ENCODE data around the gene AKAP5.

The AKAP5 gene

DNA sequence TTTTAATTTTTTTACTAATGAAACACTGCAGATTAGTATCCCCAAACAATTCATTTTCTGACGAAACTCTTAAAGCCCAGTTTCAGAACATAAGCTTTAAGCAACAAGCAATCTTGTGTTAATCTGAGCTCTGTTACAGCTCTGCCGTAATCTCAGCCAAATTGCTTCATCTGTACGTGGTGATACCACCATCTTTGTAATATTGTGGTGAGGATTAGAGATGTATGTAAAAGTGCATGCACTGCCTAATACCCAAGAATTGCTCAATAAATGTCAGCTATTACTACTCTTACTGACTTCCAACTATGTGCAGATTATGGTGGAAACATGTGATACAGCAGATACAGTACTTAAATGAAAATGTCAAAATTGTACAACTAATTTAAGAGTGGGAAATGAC lies 1.8 kb downstream of the AKAP5 start:
- H3K79me2 ChIP-seq (ENCODE audit: insufficient read depth, low read length) = no peaks in the 10 kb centered on the region; the same call in 1 of the 2 replicates
- H3K27ac ChIP-seq (ENCODE audit: low read depth, low read length) = peak overlapping the region; percentile 45; the same call in 1 of the 2 replicates
- H3K36me3 ChIP-seq (ENCODE audit: low read length) = no peaks in the 10 kb centered on the region
- no peaks in the 10 kb centered on the region for H3K9me3 ChIP-seq (ENCODE audit: insufficient read depth, low read length)
- H3K27me3 ChIP-seq (ENCODE audit: low read length) = no peaks in the 10 kb centered on the region
- no peaks in the 10 kb centered on the region for H4K20me1 ChIP-seq (ENCODE audit: low read depth, low read length)
- H3K9me2 ChIP-seq (replicated peaks; ENCODE audit: insufficient read depth, low read length) = no peaks in the 10 kb centered on the region
- H3K4me3 ChIP-seq (ENCODE audit: insufficient read depth, low read length, poor library complexity, severe bottlenecking) = no peak overlapping the region
- no peak overlapping the region for H2AFZ ChIP-seq (ENCODE audit: low read depth, low read length, severe bottlenecking)
- H3F3A ChIP-seq (ENCODE audit: insufficient read depth) = peaks cover 71% of the 10 kb centered on the region
- H3K4me2 ChIP-seq (ENCODE audit: low read depth, low read length, poor library complexity, severe bottlenecking) = peak overlapping the region; percentile 91
- H3K9ac ChIP-seq (ENCODE audit: low read length) = no peak overlapping the region
- TF ChIP-seq, protein P1, sequence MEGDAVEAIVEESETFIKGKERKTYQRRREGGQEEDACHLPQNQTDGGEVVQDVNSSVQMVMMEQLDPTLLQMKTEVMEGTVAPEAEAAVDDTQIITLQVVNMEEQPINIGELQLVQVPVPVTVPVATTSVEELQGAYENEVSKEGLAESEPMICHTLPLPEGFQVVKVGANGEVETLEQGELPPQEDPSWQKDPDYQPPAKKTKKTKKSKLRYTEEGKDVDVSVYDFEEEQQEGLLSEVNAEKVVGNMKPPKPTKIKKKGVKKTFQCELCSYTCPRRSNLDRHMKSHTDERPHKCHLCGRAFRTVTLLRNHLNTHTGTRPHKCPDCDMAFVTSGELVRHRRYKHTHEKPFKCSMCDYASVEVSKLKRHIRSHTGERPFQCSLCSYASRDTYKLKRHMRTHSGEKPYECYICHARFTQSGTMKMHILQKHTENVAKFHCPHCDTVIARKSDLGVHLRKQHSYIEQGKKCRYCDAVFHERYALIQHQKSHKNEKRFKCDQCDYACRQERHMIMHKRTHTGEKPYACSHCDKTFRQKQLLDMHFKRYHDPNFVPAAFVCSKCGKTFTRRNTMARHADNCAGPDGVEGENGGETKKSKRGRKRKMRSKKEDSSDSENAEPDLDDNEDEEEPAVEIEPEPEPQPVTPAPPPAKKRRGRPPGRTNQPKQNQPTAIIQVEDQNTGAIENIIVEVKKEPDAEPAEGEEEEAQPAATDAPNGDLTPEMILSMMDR (IDR thresholded peaks at IDR 0.05; ENCODE audit: insufficient read depth, low read length, poor library complexity, severe bottlenecking) = no peak
- no peak for TF ChIP-seq EZH2phosphoT487 (conservative IDR thresholded peaks at IDR 0.05; ENCODE audit: low read length)

DNA sequence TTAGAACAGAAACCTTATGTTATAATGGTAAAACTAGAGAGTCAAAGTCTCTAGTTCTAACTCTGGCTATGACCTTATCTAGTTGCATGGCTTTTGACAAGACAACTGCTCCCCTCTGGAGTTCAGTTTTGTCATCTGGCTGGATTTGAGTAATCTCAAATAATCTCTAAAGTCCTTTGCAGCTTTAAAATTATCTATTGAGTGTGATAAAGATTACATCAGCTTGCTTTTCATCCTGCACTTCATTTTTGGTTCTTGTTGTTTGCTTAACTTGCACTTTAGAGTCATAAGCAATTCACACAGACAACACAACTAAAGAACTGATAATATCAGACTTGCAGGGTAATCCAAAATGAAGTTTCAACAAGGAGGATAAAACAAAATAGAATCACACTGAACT lies 2.3 kb downstream of the AKAP5 start:
- Histone ChIP-seq H3K4me2 (ENCODE audit: low read depth, low read length, poor library complexity, severe bottlenecking) (peak overlapping the region; percentile 91), H3K27ac (ENCODE audit: low read depth, low read length) (peak overlapping the region; percentile 45; the same call in 1 of the 2 replicates), H3K9ac (ENCODE audit: low read length) (no peak overlapping the region), H3K36me3 (ENCODE audit: low read length) (no peaks in the 10 kb centered on the region), H4K20me1 (ENCODE audit: low read depth, low read length) (no peaks in the 10 kb centered on the region), H3K79me2 (ENCODE audit: insufficient read depth, low read length) (no peaks in the 10 kb centered on the region; the same call in 1 of the 2 replicates), H3F3A (ENCODE audit: insufficient read depth) (peaks cover 69% of the 10 kb centered on the region), H3K9me3 (ENCODE audit: insufficient read depth, low read length) (no peaks in the 10 kb centered on the region), H3K4me3 (ENCODE audit: insufficient read depth, low read length, poor library complexity, severe bottlenecking) (no peak overlapping the region), H2AFZ (ENCODE audit: low read depth, low read length, severe bottlenecking) (no peak overlapping the region), H3K9me2 (replicated peaks; ENCODE audit: insufficient read depth, low read length) (no peaks in the 10 kb centered on the region), H3K27me3 (ENCODE audit: low read length) (no peaks in the 10 kb centered on the region)
- no peak for TF ChIP-seq EZH2phosphoT487 (conservative IDR thresholded peaks at IDR 0.05; ENCODE audit: low read length)
- TF ChIP-seq, protein P1 (IDR thresholded peaks at IDR 0.05; ENCODE audit: insufficient read depth, low read length, poor library complexity, severe bottlenecking) = no peak

DNA sequence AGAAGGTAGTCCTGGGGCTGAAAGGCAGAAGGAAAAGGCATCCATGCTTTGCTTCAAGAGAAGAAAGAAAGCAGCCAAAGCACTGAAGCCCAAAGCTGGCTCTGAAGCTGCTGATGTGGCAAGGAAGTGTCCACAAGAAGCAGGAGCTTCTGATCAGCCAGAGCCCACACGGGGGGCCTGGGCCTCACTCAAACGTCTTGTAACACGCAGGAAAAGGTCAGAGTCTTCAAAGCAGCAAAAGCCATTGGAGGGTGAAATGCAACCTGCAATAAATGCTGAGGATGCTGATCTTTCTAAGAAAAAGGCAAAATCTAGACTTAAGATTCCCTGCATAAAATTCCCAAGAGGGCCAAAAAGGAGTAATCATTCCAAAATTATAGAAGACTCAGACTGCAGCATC lies 3.2 kb downstream of the AKAP5 start:
- Histone ChIP-seq H3K27ac (ENCODE audit: low read depth, low read length) (no peak overlapping the region), H3K4me2 (ENCODE audit: low read depth, low read length, poor library complexity, severe bottlenecking) (no peak overlapping the region), H4K20me1 (ENCODE audit: low read depth, low read length) (no peaks in the 10 kb centered on the region), H3K9me2 (replicated peaks; ENCODE audit: insufficient read depth, low read length) (no peaks in the 10 kb centered on the region), H3K79me2 (ENCODE audit: insufficient read depth, low read length) (no peaks in the 10 kb centered on the region; the same call in 1 of the 2 replicates), H3K9ac (ENCODE audit: low read length) (no peak overlapping the region), H2AFZ (ENCODE audit: low read depth, low read length, severe bottlenecking) (no peak overlapping the region), H3K9me3 (ENCODE audit: insufficient read depth, low read length) (no peaks in the 10 kb centered on the region), H3K4me3 (ENCODE audit: insufficient read depth, low read length, poor library complexity, severe bottlenecking) (no peak overlapping the region), H3K27me3 (ENCODE audit: low read length) (no peaks in the 10 kb centered on the region), H3K36me3 (ENCODE audit: low read length) (no peaks in the 10 kb centered on the region), H3F3A (ENCODE audit: insufficient read depth) (peaks cover 66% of the 10 kb centered on the region)
- TF ChIP-seq, protein P1 (IDR thresholded peaks at IDR 0.05; ENCODE audit: insufficient read depth, low read length, poor library complexity, severe bottlenecking) = no peak
- TF ChIP-seq EZH2phosphoT487 (conservative IDR thresholded peaks at IDR 0.05; ENCODE audit: low read length) = no peak
